HCT116 (cell line): ENCODE measurements around the gene HPN. TPM values are rescaled to one million over a fixed set of nuclear protein-coding genes. Genes with fewer than 3 reads are reported as not detected.

Source experiments
- ATAC-seq: fragments of 200-7000 bp; cut with Tn5 transposase; 2 replicates; pipeline ENCODE4 v1.9.1; 2020; ENCODE audit warnings: mild to moderate bottlenecking, moderate library complexity
- BruUV-seq: library from RNA; stranded (reverse); fragments of 400-500 nt; replicated peaks from 2 replicates; lab custom pipeline; 2021; lab: Mats Ljungman, UMichigan
- CTCF ChIA-PET: fragments of 300-600 bp; sonication (Branson Sonifier 250); formaldehyde crosslinking; loops from one replicate; lab custom pipeline; 2021; ENCODE audit warnings: antibody characterized with exemption; lab: Charles Lee
- POLR2A ChIA-PET: fragments of 300-600, 350-600 bp; sonication (Branson Sonifier 250); formaldehyde crosslinking; loops from one replicate; lab custom pipeline; 2021; ENCODE audit warnings: antibody characterized with exemption; lab: Charles Lee
- RAD21 ChIA-PET, 2 experiments: fragments of 300-600 bp; sonication (Branson Sonifier 250); formaldehyde crosslinking; loops; one replicate each; lab custom pipeline; 2023; ENCODE audit warnings: low total read pairs in 2 of 2; ENCODE audit not compliant: uncharacterized antibody in 2 of 2, unreplicated experiment in 2 of 2, low non-redundant PET in 1 of 2; lab: Charles Lee
- DNase-seq: peaks from one replicate; pipeline ENCODE4 v3.0.0-alpha.2; 2010; ENCODE audit warnings: low read depth, low spot score
- H2AFZ ChIP-seq: fragments of 200-600 bp; shearing (Covaris generic), sonication (generic); 2 replicates; pipeline ENCODE4 v1.6.1; 2017; ENCODE audit warnings: low read depth, mixed run types, mixed read lengths, antibody characterized with exemption, low read length; ENCODE audit not compliant: poor library complexity, severe bottlenecking
- H3K27ac ChIP-seq: 2 replicates; pipeline ENCODE4 v1.5.1; 2012; ENCODE audit warnings: low read depth, low read length
- H3K27me3 ChIP-seq: fragments of 200-600 bp; sonication (generic); 2 replicates; pipeline ENCODE4 v1.6.1; 2016; ENCODE audit warnings: mixed run types, low read length, mixed read lengths; ENCODE audit not compliant: insufficient read depth
- H3K36me3 ChIP-seq, 2 experiments: fragments of 200-500 bp in 1 of 2; fragments of 200-600 bp in 1 of 2; sonication (Bioruptor generic) in 1 of 2; sonication (generic) in 1 of 2; 2 replicates each; pipeline versions ENCODE4 v1.5.1 to v1.6.1; 2014 to 2016; ENCODE audit warnings: low read length in 2 of 2, inconsistent platforms in 1 of 2, mixed read lengths in 1 of 2, mixed run types in 1 of 2; ENCODE audit not compliant: insufficient read depth in 2 of 2, control insufficient read depth in 1 of 2
- H3K4me1 ChIP-seq, 2 experiments: fragments of 200-600 bp in 1 of 2; sonication (generic) in 1 of 2; 2 replicates each; pipeline versions ENCODE4 v1.5.1 to v1.6.1; 2012 to 2017; ENCODE audit warnings: low read length in 2 of 2, inconsistent platforms in 1 of 2, mild to moderate bottlenecking in 1 of 2, mixed read lengths in 1 of 2, mixed run types in 1 of 2, moderate library complexity in 1 of 2; ENCODE audit not compliant: insufficient read depth in 2 of 2, control insufficient read depth in 1 of 2
- H3K4me2 ChIP-seq: fragments of 200-600 bp; sonication (generic); 2 replicates; pipeline ENCODE4 v1.6.1; 2017; ENCODE audit warnings: mixed run types, low read length, mixed read lengths
- H3K4me3 ChIP-seq, 2 experiments: fragments of 200-600 bp in 1 of 2; sonication (generic) in 1 of 2; replicated peaks in 1 of 2; 2 replicates each; pipeline ENCODE4 v1.5.1; 2011 to 2016; ENCODE audit warnings: low read length in 2 of 2, control low read depth in 1 of 2, low read depth in 1 of 2, mild to moderate bottlenecking in 1 of 2, mixed read lengths in 1 of 2, mixed run types in 1 of 2
- H3K79me2 ChIP-seq: fragments of 200-600 bp; sonication (generic); 2 replicates; pipeline ENCODE4 v1.6.1; 2017; ENCODE audit warnings: mild to moderate bottlenecking, mixed run types, low read length, moderate library complexity, mixed read lengths; ENCODE audit not compliant: insufficient read depth
- H3K9ac ChIP-seq: fragments of 200-600 bp; sonication (generic); 2 replicates; pipeline ENCODE4 v1.6.1; 2016; ENCODE audit warnings: low read length, mixed read lengths
- H3K9me2 ChIP-seq: fragments of 200-600 bp; sonication (generic), shearing (Covaris generic); 2 replicates; pipeline ENCODE4 v1.6.1; 2017; ENCODE audit warnings: mixed run types, mild to moderate bottlenecking, moderate library complexity; ENCODE audit not compliant: insufficient read depth
- H3K9me3 ChIP-seq, 2 experiments: fragments of 200-500 bp in 1 of 2; fragments of 200-600 bp in 1 of 2; sonication (Bioruptor generic) in 1 of 2; sonication (generic) in 1 of 2; 2 replicates each; pipeline ENCODE4 v1.6.1; 2014 to 2017; ENCODE audit warnings: low read length in 2 of 2, mixed read lengths in 2 of 2, inconsistent platforms in 1 of 2, low read depth in 1 of 2, mild to moderate bottlenecking in 1 of 2, mixed run types in 1 of 2, moderate library complexity in 1 of 2; ENCODE audit not compliant: control insufficient read depth in 1 of 2, insufficient read depth in 1 of 2
- H4K20me1 ChIP-seq: fragments of 200-600 bp; sonication (generic), shearing (Covaris generic); 2 replicates; pipeline ENCODE4 v1.6.1; 2017; ENCODE audit warnings: mixed run types, mild to moderate bottlenecking, moderate library complexity; ENCODE audit not compliant: insufficient read depth
- ATF3 ChIP-seq: IDR thresholded peaks from 2 replicates; pipeline ENCODE4 v1.6.1; 2012
- EZH2 ChIP-seq: fragments of 200-600 bp; sonication (generic); IDR thresholded peaks from 2 replicates; pipeline ENCODE4 v1.6.1; 2017; ENCODE audit warnings: antibody characterized with exemption, mixed run types
- EZH2phosphoT487 ChIP-seq: fragments of 200-600 bp; IDR thresholded peaks from 2 replicates; pipeline ENCODE4 v1.6.1; 2018; ENCODE audit warnings: antibody characterized with exemption, borderline replicate concordance
- RAD21 ChIP-seq: IDR thresholded peaks from 2 replicates; pipeline ENCODE4 v1.6.1; 2012; ENCODE audit warnings: low read depth, mild to moderate bottlenecking
- REST ChIP-seq: IDR thresholded peaks from 2 replicates; pipeline ENCODE4 v1.6.1; 2012; ENCODE audit warnings: low read depth
- ZFX ChIP-seq: fragments of 450-650 bp; IDR thresholded peaks from 2 replicates; pipeline ENCODE4 v1.6.1; 2017
- ZNF274 ChIP-seq: fragments of 200-500 bp; sonication (Bioruptor generic); IDR thresholded peaks from 2 replicates; pipeline ENCODE4 v1.6.1; 2014; ENCODE audit warnings: mild to moderate bottlenecking, low read depth, low read length, inconsistent platforms
- intact Hi-C: fragments of 100-400 bp; cut with micrococcal nuclease; formaldehyde crosslinking; loops from 2 replicates; pipeline ENCODE4 v1.10.0; 2022
- total RNA-seq: library from RNA; stranded (reverse); gene quantifications from one replicate; pipeline ENCODE4 v1.2.1, GENCODE V29; 2021; ENCODE audit not compliant: unreplicated experiment

Gene HPN
- total RNA-seq, 1 experiment from 2014 or later = 0.32 TPM

GRCh38 chr19:35043906-35044305 is 2.4 kb downstream of the HPN start:
- Histone ChIP-seq H3K27me3 (no peaks in the 10 kb centered on the region), H3K9ac (no peak overlapping the region), H2AFZ (no peak overlapping the region), H3K27ac (no peak overlapping the region), H4K20me1 (no peaks in the 10 kb centered on the region), H3K36me3 (no peaks in the 10 kb centered on the region), H3K9me3 (no peaks in the 10 kb centered on the region), H3K4me2 (no peak overlapping the region), H3K4me3 (no peak overlapping the region)
- intact Hi-C loops = no loop called here
- no peak for DNase-seq
- no TSS peak for BruUV-seq
- POLR2A ChIA-PET = interaction anchor here (0.9 to 1.0 kb wide), 2 partner anchors 12 to 23 kb away, joined by 3 to 4 read pairs; no protein-coding TSS in a partner anchor
- TF ChIP-seq EZH2phosphoT487 (no peak), EZH2 (no peak), ZNF274 (no peak), REST (no peak), ZFX (no peak), ATF3 (no peak), RAD21 (no peak)
- TF ChIP-seq, all 23 proteins: peak for 0
- Histone ChIP-seq H3K4me1 (no peaks in the 10 kb centered on the region), H3K79me2 (no peaks in the 10 kb centered on the region), H3K9me2 (no peaks in the 10 kb centered on the region)
- RAD21 ChIA-PET = interaction anchor here in 1 of 2 experiments (1.1 kb wide), 1 partner anchor 98 kb away, joined by 5 read pairs; no protein-coding TSS in a partner anchor
- ATAC-seq = no peak
- CTCF ChIA-PET = interaction anchor here (0.7 to 2.3 kb wide), 18 partner anchors 10 to 206 kb away, joined by 3 to 25 read pairs (median 4); no protein-coding TSS in a partner anchor
